ENCODE results near the gene RBM15B. TPM values are rescaled to one million over a fixed set of nuclear protein-coding genes. Genes with fewer than 3 reads are reported as not detected.

Gene RBM15B
- total and polyA plus RNA-seq, 7 donors = 9.6 to 29.5 (median 19.5) TPM

- TF ChIP-seq CTCF (IDR thresholded peaks at IDR 0.05) (no peak), EP300 (IDR thresholded peaks at IDR 0.05) (no peak), POLR2A (IDR thresholded peaks at IDR 0.05) (no peak), POLR2AphosphoS5 (IDR thresholded peaks at IDR 0.05) (no peak)
- intact Hi-C loops (cut with DNase I) = no loop called here
- no peaks in the 10 kb centered on the region for H3K36me3 ChIP-seq
- DNase-seq = no peak
- H3K4me3 ChIP-seq = no peak overlapping the region
- 83 to 89% methylated on average over 8 of the region's 8 CpGs for WGBS, 2 donors
- H3K27ac ChIP-seq = no peak overlapping the region
- no peaks in the 10 kb centered on the region for H3K9me3 ChIP-seq
- no peaks in the 10 kb centered on the region for H3K27me3 ChIP-seq
- no peaks in the 10 kb centered on the region for H3K4me1 ChIP-seq
Observed at GRCh38 chr3:51375571-51375970, 15.5 kb upstream of the RBM15B start.

- 67 to 75% methylated on average over 5 of the region's 5 CpGs for WGBS, 2 donors
- DNase-seq = no peak
- H3K27me3 ChIP-seq = no peaks in the 10 kb centered on the region
- TF ChIP-seq POLR2AphosphoS5 (IDR thresholded peaks at IDR 0.05) (no peak), POLR2A (IDR thresholded peaks at IDR 0.05) (no peak), CTCF (IDR thresholded peaks at IDR 0.05) (no peak), EP300 (IDR thresholded peaks at IDR 0.05) (no peak)
- no peaks in the 10 kb centered on the region for H3K9me3 ChIP-seq
- H3K4me1 ChIP-seq = no peaks in the 10 kb centered on the region
- no peak overlapping the region for H3K27ac ChIP-seq
- no peaks in the 10 kb centered on the region for H3K36me3 ChIP-seq
- no peak overlapping the region for H3K4me3 ChIP-seq
- intact Hi-C loops (cut with DNase I) = no loop called here
Observed at GRCh38 chr3:51378065-51378464, 13.0 kb upstream of the RBM15B start.

GRCh38 chr3:51378726-51379125, 12.4 kb upstream of the RBM15B start:
- TF ChIP-seq EP300 (IDR thresholded peaks at IDR 0.05) (no peak), POLR2AphosphoS5 (IDR thresholded peaks at IDR 0.05) (no peak), POLR2A (IDR thresholded peaks at IDR 0.05) (no peak), CTCF (IDR thresholded peaks at IDR 0.05) (no peak)
- H3K27ac ChIP-seq = no peak overlapping the region
- no peak overlapping the region for H3K4me3 ChIP-seq
- no peaks in the 10 kb centered on the region for H3K36me3 ChIP-seq
- peaks cover 0 to 4% (median 3%) of the 10 kb centered on the region in 4 donors for H3K4me1 ChIP-seq
- WGBS, 2 donors = 82 to 96% methylated on average over 2 of the region's 2 CpGs
- intact Hi-C loops (cut with DNase I) = no loop called here
- no peaks in the 10 kb centered on the region for H3K27me3 ChIP-seq
- no peak for DNase-seq
- H3K9me3 ChIP-seq = no peaks in the 10 kb centered on the region

- Histone ChIP-seq H3K36me3 (no peaks in the 10 kb centered on the region), H3K4me1 (peaks cover 0 to 10% (median 9%) of the 10 kb centered on the region in 4 donors), H3K27me3 (no peaks in the 10 kb centered on the region), H3K27ac (no peak overlapping the region), H3K9me3 (no peaks in the 10 kb centered on the region), H3K4me3 (no peak overlapping the region)
- intact Hi-C loops (cut with DNase I) = no loop called here
- DNase-seq = no peak
- WGBS, 2 donors = 54 to 85% methylated on average over 8 of the region's 8 CpGs
- no peak for TF ChIP-seq POLR2A (IDR thresholded peaks at IDR 0.05)
- no peak for TF ChIP-seq POLR2AphosphoS5 (IDR thresholded peaks at IDR 0.05)
- TF ChIP-seq EP300 (IDR thresholded peaks at IDR 0.05) = no peak
- TF ChIP-seq CTCF (IDR thresholded peaks at IDR 0.05) = no peak
Observed at GRCh38 chr3:51379301-51379700, 11.8 kb upstream of the RBM15B start.
